ENCODE results near the gene LSS. TPM values are rescaled to one million over a fixed set of nuclear protein-coding genes. Genes with fewer than 3 reads are reported as not detected.

LSS gene
- total and polyA plus RNA-seq, 2 of the 8 experiments (the other 6 are each of a cell fraction or from before 2014, with no cell fraction given) = 96.1 to 123 TPM

GRCh38 chr21:46161633-46162592 lies 66.7 kb downstream of the LSS start (continued):
- TF ChIP-seq RNF2 (IDR thresholded peaks at IDR 0.05; ENCODE audit: borderline replicate concordance, low read depth, low read length, missing control alignments, poor library complexity, severe bottlenecking) (no peak), RXRA (IDR thresholded peaks at IDR 0.05; ENCODE audit: insufficient read depth, low read depth, low read length) (no peak)

Measured in H1 (cell line).